Heart left ventricle (tissue), 13 donors: Measurements from ENCODE around the gene DCN.

Experiments used
- POLR2A ChIP-seq, 2 donors: fragments of 450-650 bp; IDR thresholded peaks; one replicate each; pipeline ENCODE4 v1.6.1; 2017; ENCODE audit warnings: antibody characterized with exemption in 2 of 2, mild to moderate bottlenecking in 2 of 2, moderate library complexity in 2 of 2
- TF ChIP-seq, protein P1 (sequence below), 12 donors: fragments of 200-600 bp; sonication (generic) in 4 of 12; IDR thresholded peaks; one replicate each; pipeline versions ENCODE4 v1.5.0 to v1.8.0; 2018 to 2022; ENCODE audit warnings: antibody characterized with exemption in 12 of 12, mild to moderate bottlenecking in 5 of 12
- donor health status: ischemic (EF 13 %, LVEDD 7.1; RV severe dilation, severe dysfunction).
- donor health status: DM: no; HTN: yes; CAD: no.
- donor health status: DM: no; HTN: no; CAD: no.
- donor health status: ischemic (EF 25% LVEDD 6.9; RV normal size, moderate dysfunction).
- donor health status: ischemic (EF 25% LVEDD 5.7; RV mildly dilated, moderate dysfunction).
- donor health status: ischemic (EF 35%, LVEDD 5.7; RV mildly dilated, moderate dysfunction).
- donor health status: nonischemic (EF 11% LVEDD 7.7; RV severe dilation, severe dysfunction).
- donor health status: DM: yes; HTN: yes; CAD: no.
- donor health status: PGD.
- donor health status: ischemic (EF 29% LVEDD 5.4; RV normal size, mild dysfunction).
- donor health status: nonischemic (EF 23%, LVEDD 6.1; RV moderate dilation, normal function).

DNA sequence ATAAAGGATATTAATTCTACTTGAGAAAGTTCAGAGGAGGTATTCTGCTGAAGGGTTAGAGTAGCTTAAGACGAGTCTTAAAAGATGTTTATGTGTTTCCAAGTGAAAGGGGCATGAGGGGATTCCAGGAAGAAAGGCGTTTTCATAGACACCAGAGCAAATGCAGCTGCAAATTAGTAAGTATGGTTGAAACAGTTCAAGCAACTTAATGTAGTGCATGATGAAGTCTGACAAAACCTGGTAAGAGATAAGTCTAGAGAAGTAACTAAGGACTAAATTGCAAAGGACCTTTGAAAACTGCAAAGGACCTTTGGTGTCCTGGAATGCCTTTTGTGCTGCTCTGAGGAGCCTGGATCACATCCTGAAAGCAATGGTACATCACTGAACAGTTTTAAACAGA lies 82.8 kb downstream of the DCN start:
- TF ChIP-seq, protein P1, sequence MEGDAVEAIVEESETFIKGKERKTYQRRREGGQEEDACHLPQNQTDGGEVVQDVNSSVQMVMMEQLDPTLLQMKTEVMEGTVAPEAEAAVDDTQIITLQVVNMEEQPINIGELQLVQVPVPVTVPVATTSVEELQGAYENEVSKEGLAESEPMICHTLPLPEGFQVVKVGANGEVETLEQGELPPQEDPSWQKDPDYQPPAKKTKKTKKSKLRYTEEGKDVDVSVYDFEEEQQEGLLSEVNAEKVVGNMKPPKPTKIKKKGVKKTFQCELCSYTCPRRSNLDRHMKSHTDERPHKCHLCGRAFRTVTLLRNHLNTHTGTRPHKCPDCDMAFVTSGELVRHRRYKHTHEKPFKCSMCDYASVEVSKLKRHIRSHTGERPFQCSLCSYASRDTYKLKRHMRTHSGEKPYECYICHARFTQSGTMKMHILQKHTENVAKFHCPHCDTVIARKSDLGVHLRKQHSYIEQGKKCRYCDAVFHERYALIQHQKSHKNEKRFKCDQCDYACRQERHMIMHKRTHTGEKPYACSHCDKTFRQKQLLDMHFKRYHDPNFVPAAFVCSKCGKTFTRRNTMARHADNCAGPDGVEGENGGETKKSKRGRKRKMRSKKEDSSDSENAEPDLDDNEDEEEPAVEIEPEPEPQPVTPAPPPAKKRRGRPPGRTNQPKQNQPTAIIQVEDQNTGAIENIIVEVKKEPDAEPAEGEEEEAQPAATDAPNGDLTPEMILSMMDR (IDR thresholded peaks at IDR 0.05): no peak
- no peak for TF ChIP-seq POLR2A (IDR thresholded peaks at IDR 0.05)
